ENCODE measurements around the gene MRPS22.
"Not testable (repeated sequence)": the region's sequence is repeated elsewhere in the genome, so short reads cannot be mapped to it uniquely, and the experiment has no call there.

Gene MRPS22

GRCh38 chr3:139396707-139397106 lies 52.9 kb downstream of the MRPS22 start:
- no peak for DNase-seq (ENCODE audit: low spot score)

GRCh38 chr3:139401155-139401554 lies 57.3 kb downstream of the MRPS22 start:
- not testable (repeated sequence) for DNase-seq (ENCODE audit: low spot score)
